Measurements from ENCODE around the gene RPN1.
A peak's percentile ranks its signal among the peaks of the same experiment; 100 is the strongest.

The RPN1 gene

DNA sequence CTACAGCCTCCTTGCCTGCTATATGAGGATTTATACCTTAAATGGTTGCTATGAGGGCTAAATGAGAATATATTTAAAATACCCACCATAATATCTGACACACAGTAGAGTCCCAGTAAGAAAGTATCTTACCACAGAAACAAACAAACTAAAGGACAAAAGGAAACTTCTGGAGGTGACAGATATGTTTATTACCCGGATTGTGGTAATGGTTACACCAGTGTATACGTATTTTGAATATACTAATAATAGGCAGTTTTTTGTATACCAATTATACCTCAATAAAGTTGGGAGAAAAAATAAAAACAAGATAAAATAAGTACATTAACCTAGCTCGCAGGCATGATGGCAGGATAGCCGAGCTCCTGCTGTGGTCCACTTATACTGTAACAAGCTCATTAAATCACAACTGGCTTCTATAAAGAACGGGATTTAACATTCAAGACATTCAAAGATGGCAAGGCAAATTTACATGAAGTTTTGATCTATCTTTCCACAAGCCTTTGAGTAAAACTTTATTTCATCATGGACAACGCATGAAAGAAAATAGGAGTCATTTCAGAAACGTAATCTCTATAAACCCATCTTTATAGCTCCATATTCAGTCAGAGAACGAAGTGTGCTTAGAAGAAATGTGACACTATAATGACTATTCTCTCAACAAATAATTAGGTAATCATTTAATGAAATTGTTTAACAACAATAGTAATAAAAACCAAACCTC lies 1.5 kb downstream of the RPN1 start:
- no peak for DNase-seq (ENCODE audit: low read depth)

- no peak for DNase-seq (ENCODE audit: low read depth)
These were observed 2.2 kb downstream of the RPN1 start for GRCh38 chr3:128648402-128648801.

- no peak for DNase-seq (ENCODE audit: low read depth)
These were observed 3.3 kb downstream of the RPN1 start for GRCh38 chr3:128647307-128647706.

DNA sequence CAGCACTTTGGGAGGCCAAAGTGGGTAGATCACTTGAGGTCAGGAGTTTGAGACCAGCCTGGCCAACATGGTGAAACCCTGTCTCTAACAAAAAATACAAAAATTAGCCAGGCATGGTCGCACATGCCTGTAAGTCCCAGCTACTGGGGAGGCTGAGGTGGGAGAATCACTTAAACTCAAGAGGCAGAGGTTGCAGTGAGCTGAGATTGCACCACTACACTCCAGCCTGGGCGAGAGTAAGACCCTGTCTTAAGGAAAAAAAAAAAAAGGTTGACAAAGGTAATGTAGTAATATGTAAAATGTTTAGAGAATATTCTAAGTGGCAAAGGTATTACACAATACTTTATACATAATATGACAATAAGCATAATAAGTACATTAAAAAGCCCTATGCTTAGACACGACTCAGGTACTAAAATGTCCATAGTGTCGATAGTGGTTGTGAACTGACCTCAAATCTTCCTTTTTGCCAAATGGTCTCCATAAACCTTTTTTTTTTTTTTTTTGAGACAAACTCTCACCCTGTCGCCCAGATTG lies 16.5 kb downstream of the RPN1 start:
- no peak for DNase-seq (ENCODE audit: low read depth)

- DNase-seq (ENCODE audit: low read depth), result no peak
These were observed 18.3 kb downstream of the RPN1 start for GRCh38 chr3:128632301-128632700.

- DNase-seq (ENCODE audit: low read depth), result no peak
These were observed 20.7 kb downstream of the RPN1 start for GRCh38 chr3:128629936-128630335.

DNA sequence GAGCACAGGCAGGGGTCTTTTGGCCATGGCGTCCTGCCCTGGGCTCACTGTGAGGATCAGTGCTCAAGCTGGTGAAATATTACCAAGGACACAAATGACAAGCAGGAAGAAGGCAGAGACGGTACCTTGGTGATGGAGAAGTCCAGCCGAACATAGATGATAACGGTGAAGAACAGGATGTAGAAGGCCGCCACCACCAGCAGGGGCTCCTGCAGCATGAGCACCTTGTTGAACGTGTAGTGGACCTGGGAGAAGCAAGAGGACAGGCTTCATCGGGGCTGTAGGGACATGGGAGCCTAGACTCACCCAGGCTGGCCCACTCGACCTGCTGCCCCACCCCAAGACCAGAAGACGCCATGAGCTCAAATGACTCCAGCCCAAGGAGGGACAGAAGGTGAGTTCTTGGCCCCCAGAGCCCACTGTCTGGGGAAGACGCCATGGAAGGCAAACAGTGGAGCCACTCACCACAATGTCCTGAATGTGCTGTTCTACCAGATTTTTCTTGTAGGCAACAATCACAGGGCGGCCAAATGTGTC lies 25.1 kb downstream of the RPN1 start:
- DNase-seq (ENCODE audit: low read depth), result no peak

DNA sequence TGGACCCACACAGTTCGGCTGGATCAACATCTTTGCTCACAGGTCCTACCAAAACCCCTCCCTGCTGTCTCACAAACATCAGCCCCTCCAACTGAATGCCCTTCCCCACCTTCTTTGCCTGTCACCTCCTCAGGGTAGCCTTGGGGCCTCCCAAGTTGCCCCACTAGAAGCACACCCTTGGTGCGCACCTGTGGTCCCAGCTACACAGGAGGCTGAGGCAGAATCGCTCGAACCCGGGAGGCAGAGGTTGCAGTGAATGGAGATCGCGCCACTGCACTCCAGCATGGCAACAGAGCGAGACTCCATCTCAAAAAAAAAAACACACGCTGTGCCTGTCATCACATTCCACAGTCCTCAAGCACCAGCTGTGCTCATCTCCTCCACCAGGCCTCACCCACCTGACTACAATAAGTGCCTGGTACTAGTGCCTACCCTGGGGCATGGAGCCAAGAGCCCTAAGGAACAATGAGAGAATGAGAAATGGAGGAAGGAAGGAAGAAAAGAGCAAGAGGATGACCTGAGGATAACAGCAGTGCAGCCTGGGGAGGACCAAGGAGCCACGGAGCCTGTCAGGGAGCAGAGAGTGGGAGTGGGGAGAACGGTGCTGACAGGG lies 26.0 kb downstream of the RPN1 start:
- no peak for DNase-seq (ENCODE audit: low read depth)

- no peak for DNase-seq (ENCODE audit: low read depth)
These were observed 26.8 kb downstream of the RPN1 start for GRCh38 chr3:128623762-128624176.

GRCh38 chr3:128621931-128622330 lies 28.7 kb downstream of the RPN1 start:
- DNase-seq (ENCODE audit: low read depth), result no peak

DNA sequence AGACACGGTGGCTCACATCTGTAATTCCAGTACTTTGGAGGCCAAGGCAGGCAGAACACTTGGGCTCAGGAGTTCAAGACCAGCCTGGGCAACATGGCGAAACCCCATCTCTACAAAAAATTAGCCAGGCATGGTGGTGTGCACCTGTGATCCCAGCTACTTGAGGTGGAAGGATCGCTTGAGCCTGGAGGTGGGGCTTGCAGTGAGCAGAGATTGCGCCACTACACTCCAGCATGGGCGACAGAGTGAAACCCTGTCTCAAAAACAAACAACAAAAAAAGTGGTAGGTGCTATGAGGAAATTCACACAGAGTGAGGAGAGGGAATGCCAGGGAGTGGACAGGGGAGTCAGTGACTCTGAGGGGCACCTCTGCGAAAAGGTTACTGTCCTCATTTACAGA lies 29.4 kb downstream of the RPN1 start:
- DNase-seq (ENCODE audit: low read depth), result no peak

- peak; percentile 56 for DNase-seq (ENCODE audit: low read depth)
These were observed 30.3 kb downstream of the RPN1 start for GRCh38 chr3:128620268-128620691.

DNA sequence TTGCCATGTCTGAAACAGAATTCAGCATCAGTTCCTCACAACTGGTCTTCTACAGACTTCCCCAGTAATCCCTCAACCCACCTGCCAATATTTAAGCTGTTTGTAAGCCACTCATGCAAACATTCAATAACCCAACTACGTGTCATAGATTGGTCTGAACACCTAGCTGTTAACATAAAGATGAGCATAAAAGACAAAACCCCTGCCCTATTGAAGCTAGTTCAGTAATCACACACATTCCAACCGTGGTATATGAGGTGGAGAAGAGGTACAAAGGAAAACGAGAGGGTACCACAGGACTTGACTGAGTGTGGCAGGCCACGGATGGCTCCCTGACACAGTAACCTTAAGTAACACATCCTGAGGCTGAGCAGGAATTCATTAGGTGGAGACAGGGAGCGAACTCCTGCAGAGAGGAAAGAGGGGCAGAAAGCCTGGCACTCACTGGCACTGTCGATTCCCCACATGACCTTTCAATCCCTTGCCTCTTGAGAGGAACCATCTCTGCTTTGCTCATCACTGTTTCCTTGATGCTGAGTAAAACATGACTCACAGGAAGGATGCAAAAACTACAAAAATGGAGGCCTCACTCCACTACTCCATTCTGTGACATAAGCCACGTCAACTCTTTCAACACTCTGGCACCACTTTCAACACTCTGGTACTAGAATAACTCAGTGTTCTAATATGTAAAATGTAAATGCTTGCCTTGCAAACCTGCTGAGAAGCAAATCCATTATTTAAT lies 31.3 kb downstream of the RPN1 start:
- DNase-seq (ENCODE audit: low read depth), result no peak

DNA sequence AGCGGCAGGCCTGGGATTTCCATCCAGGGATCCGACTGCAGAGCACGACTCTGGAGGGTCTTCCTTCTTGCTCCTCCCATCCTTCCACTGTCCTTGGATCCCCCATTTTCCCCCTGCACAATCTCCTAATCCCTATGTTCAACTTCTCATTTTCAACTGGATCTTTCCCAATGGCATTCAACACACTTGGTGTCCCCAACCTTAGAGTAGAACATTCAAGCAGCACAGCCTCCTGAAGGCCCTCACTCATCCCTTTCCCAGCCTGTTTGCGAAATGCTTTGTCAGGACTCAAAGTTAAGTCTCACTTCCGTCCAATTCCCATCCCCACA lies 32.3 kb downstream of the RPN1 start:
- no peak for DNase-seq (ENCODE audit: low read depth)

DNA sequence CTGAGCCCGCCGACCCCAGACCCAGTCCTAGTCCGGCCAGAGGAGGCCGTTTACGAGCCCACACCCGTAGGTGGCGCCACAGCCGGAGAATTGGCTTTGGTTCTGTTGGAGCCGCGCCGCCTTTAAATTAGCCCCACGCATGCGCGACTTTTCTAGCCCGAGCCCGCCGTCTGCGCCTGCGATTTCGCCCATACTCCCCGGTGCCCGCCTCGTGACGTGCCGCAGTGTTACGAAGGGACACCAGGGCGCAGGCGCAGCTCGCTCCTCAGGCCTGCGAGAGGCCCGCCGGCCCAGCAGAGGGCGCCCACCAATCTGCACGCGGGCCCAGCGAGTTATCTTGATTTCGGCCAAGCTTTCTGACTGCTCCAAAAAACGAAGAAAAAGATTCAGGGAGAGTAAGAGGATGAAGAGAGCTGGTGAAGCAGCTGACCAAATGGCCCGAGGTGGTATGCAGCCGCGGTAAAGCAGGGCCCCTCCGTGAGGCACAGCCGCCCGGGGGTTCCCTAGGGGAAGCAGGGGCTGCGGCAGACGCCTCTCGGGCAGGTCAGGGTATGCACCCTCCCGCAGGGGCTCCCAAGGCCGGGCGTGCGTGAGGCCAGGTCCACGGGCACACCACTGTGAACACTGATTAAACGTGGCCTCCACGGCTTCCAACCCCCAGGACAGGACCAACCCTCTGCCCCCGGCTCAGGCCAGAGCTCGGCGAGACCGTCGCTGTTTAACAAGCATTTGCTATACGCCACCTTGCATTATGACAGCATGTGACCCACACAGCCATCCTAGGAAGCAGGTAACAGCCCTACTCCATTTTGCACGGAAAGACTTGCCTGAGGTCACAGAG lies 32.8 kb downstream of the RPN1 start:
- DNase-seq (ENCODE audit: low read depth), result peak; percentile 82

DNA sequence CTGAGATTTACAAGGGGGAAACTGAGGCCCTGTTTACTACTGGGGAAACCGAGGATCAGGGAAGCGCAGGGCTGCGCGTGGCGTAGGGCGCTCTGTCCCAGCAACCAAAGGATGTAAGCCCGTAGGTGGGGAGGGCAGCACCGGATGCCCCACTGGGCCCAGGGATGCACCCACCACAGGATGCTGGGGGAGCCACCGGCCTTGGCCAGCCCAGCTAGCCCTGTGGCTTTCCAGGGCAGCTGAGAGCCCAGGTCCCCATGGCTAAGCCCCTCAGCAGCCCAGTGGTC lies 33.4 kb downstream of the RPN1 start:
- DNase-seq (ENCODE audit: low read depth), result peak; percentile 52

- peak; percentile 84 for DNase-seq (ENCODE audit: low read depth)
These were observed 33.9 kb downstream of the RPN1 start for GRCh38 chr3:128616516-128617269.

GRCh38 chr3:128614076-128614475 lies 36.5 kb downstream of the RPN1 start:
- no peak for DNase-seq (ENCODE audit: low read depth)

DNA sequence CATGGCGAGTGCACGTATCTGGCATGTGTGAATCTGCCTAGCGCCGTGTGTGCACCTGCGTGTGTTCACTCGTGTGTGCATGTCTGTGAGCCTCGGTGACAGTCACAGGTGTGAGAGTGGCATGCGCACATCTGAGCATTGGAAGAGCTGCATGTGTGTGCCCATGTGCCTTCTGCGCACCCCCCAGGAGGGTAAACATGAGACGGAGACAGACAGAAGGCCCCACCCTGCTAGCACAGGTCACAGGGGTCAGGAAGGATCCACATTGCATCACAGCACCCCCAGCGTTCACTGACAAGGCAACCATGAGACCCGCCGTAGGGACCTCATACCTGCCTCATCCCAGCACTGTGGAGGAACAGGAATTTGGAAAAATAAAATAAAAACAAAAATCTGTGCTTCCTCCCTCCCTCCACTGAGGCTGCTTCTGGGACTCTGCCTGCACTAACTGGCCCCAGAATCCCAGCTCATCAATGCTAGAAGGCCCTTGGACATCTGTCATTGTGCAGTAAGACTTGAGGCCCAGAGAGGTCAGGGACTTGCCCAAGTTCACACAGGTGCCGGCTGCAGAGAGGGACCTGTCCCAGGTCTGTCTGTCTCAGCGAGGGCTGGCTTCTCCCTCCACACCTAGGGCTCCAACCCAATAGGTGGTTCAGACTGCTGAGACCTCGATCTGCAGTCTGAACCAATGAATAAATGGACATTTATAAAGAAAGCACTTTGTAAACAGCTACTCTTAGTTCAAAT lies 37.4 kb downstream of the RPN1 start:
- DNase-seq (ENCODE audit: low read depth), result no peak

- no peak for DNase-seq (ENCODE audit: low read depth)
These were observed 40.1 kb downstream of the RPN1 start for GRCh38 chr3:128610451-128611070.
